Caco-2 (cell line): ENCODE data around the gene SVOPL. TPM values are rescaled to one million over a fixed set of nuclear protein-coding genes. Genes with fewer than 3 reads are reported as not detected.

Experiments
- BruUV-seq: library from RNA; stranded (reverse); fragments of 400-500 nt; replicated peaks from 2 replicates; lab custom pipeline; 2021; lab: Mats Ljungman, UMichigan
- CTCF ChIA-PET: fragments of 300-600 bp; sonication (Branson Sonifier 250); formaldehyde crosslinking; loops from one replicate; lab custom pipeline; 2022; ENCODE audit warnings: antibody characterized with exemption; lab: Charles Lee
- POLR2A ChIA-PET: fragments of 300-600 bp; sonication (Branson Sonifier 250); formaldehyde crosslinking; loops from one replicate; lab custom pipeline; 2022; ENCODE audit warnings: antibody characterized with exemption; lab: Charles Lee
- DNase-seq, 2 experiments: peaks; one replicate each; pipeline versions ENCODE4 v3.0.0 to v3.0.0-alpha.2; 2020 to 2022
- H3K27me3 ChIP-seq: replicated peaks from 2 replicates; pipeline ENCODE4 v1.6.0; 2011; ENCODE audit warnings: low read length; ENCODE audit not compliant: control insufficient read depth, insufficient read depth
- H3K36me3 ChIP-seq: 2 replicates; pipeline ENCODE4 v1.5.1; 2011; ENCODE audit warnings: low read length; ENCODE audit not compliant: control insufficient read depth, insufficient read depth
- H3K4me1 ChIP-seq: fragments of 250-450 bp; sonication (Bioruptor Pico); 2 replicates; pipeline ENCODE4 v1.5.1; 2020; ENCODE audit warnings: mild to moderate bottlenecking
- H3K4me3 ChIP-seq: 2 replicates; pipeline ENCODE4 v1.5.1; 2011; ENCODE audit warnings: low read depth, mild to moderate bottlenecking, control low read depth, low read length
- H3K9me3 ChIP-seq: fragments of 250-450 bp; sonication (Bioruptor Pico); 2 replicates; pipeline ENCODE4 v1.5.1; 2020; ENCODE audit warnings: mild to moderate bottlenecking, moderate library complexity
- H3K27ac Mint-ChIP-seq: one replicate; pipeline ENCODE4 v1.8.0; 2022; ENCODE audit warnings: mixed read lengths; ENCODE audit not compliant: unreplicated experiment
- H3K27me3 Mint-ChIP-seq: one replicate; pipeline ENCODE4 v1.8.0; 2022; ENCODE audit warnings: mixed read lengths; ENCODE audit not compliant: insufficient read depth, unreplicated experiment
- H3K36me3 Mint-ChIP-seq: one replicate; pipeline ENCODE4 v1.8.0; 2022; ENCODE audit warnings: mild to moderate bottlenecking, mixed read lengths; ENCODE audit not compliant: insufficient read depth, unreplicated experiment
- H3K4me1 Mint-ChIP-seq: one replicate; pipeline ENCODE4 v1.8.0; 2022; ENCODE audit warnings: low read depth, mixed read lengths; ENCODE audit not compliant: unreplicated experiment
- H3K4me3 Mint-ChIP-seq: one replicate; pipeline ENCODE4 v1.8.0; 2022; ENCODE audit warnings: mild to moderate bottlenecking, moderate library complexity, mixed read lengths; ENCODE audit not compliant: unreplicated experiment
- H3K9me3 Mint-ChIP-seq: one replicate; pipeline ENCODE4 v1.8.0; 2022; ENCODE audit warnings: mixed read lengths; ENCODE audit not compliant: unreplicated experiment
- CTCF ChIP-seq, 2 experiments: fragments of 200-600 bp in 1 of 2; IDR thresholded peaks; 1 replicate in 1 of 2; 2 replicates in 1 of 2; pipeline versions ENCODE4 v1.5.1 to v1.8.0; 2011 to 2022; ENCODE audit warnings: antibody characterized with exemption in 1 of 2, control low read depth in 1 of 2, inconsistent platforms in 1 of 2, low read depth in 1 of 2, low read length in 1 of 2, mild to moderate bottlenecking in 1 of 2, moderate library complexity in 1 of 2; ENCODE audit not compliant: insufficient read depth in 1 of 2, severe bottlenecking in 1 of 2, unreplicated experiment in 1 of 2
- intact Hi-C: fragments of 100-400 bp; cut with micrococcal nuclease; formaldehyde crosslinking; loops from one replicate; pipeline ENCODE4 v1.10.0; 2022; ENCODE audit not compliant: unreplicated experiment
- total RNA-seq: library from RNA; stranded (reverse); gene quantifications from 2 replicates; pipeline ENCODE4 v1.2.3, GENCODE V29; 2022

The SVOPL gene
- total RNA-seq, 1 experiment from 2014 or later = 0.27 TPM

- Histone ChIP-seq H3K4me1 (no peaks in the 10 kb centered on the region), H3K27me3 (no peaks in the 10 kb centered on the region), H3K4me3 (no peak overlapping the region), H3K36me3 (no peaks in the 10 kb centered on the region), H3K9me3 (no peaks in the 10 kb centered on the region)
- no TSS peak for BruUV-seq
- Mint-ChIP-seq H3K9me3 (no peaks in the 10 kb centered on the region), H3K4me1 (no peaks in the 10 kb centered on the region), H3K36me3 (peaks cover 2% of the 10 kb centered on the region), H3K27ac (no peak overlapping the region), H3K4me3 (no peak overlapping the region), H3K27me3 (no peaks in the 10 kb centered on the region)
- intact Hi-C loops = no loop called here
- CTCF ChIA-PET = no interaction called here
- no peak for TF ChIP-seq CTCF (IDR thresholded peaks at IDR 0.05; ENCODE audit: insufficient read depth in 1 of 2, low read depth in 1 of 2, low read length in 1 of 2, severe bottlenecking in 1 of 2, unreplicated experiment in 1 of 2)
- DNase-seq = no peak
- POLR2A ChIA-PET = no interaction called here
These were observed 11.5 kb upstream of the SVOPL start for GRCh38 chr7:138712652-138713051.

GRCh38 chr7:138710536-138711385, 9.6 kb upstream of the SVOPL start:
- no peaks in the 10 kb centered on the region for H3K4me1 Mint-ChIP-seq
- Histone ChIP-seq H3K36me3 (no peaks in the 10 kb centered on the region), H3K27me3 (no peaks in the 10 kb centered on the region), H3K4me3 (no peak overlapping the region), H3K9me3 (no peaks in the 10 kb centered on the region), H3K4me1 (no peaks in the 10 kb centered on the region)
- H3K9me3 Mint-ChIP-seq = no peaks in the 10 kb centered on the region
- H3K36me3 Mint-ChIP-seq = no peaks in the 10 kb centered on the region
- POLR2A ChIA-PET = no interaction called here
- CTCF ChIA-PET = no interaction called here
- no peak for DNase-seq
- H3K27me3 Mint-ChIP-seq = no peaks in the 10 kb centered on the region
- no peak for TF ChIP-seq CTCF (IDR thresholded peaks at IDR 0.05; ENCODE audit: insufficient read depth in 1 of 2, low read depth in 1 of 2, low read length in 1 of 2, severe bottlenecking in 1 of 2, unreplicated experiment in 1 of 2)
- H3K27ac Mint-ChIP-seq = no peak overlapping the region
- BruUV-seq = no TSS peak
- intact Hi-C loops = no loop called here
- H3K4me3 Mint-ChIP-seq = no peak overlapping the region

GRCh38 chr7:138705167-138705566, 4.0 kb upstream of the SVOPL start:
- no peak overlapping the region for H3K4me3 Mint-ChIP-seq
- Histone ChIP-seq H3K9me3 (no peaks in the 10 kb centered on the region), H3K4me1 (no peaks in the 10 kb centered on the region), H3K4me3 (no peak overlapping the region), H3K36me3 (no peaks in the 10 kb centered on the region), H3K27me3 (no peaks in the 10 kb centered on the region)
- ChIA-PET CTCF (interaction anchor here (0.7 kb wide), 1 partner anchor 351 kb away, joined by 3 read pairs; no protein-coding TSS in a partner anchor), POLR2A (no interaction called here)
- H3K36me3 Mint-ChIP-seq = no peaks in the 10 kb centered on the region
- H3K27me3 Mint-ChIP-seq = no peaks in the 10 kb centered on the region
- intact Hi-C loops = no loop called here
- H3K27ac Mint-ChIP-seq = no peak overlapping the region
- H3K4me1 Mint-ChIP-seq = no peaks in the 10 kb centered on the region
- no peak for DNase-seq
- TF ChIP-seq CTCF (IDR thresholded peaks at IDR 0.05; ENCODE audit: insufficient read depth in 1 of 2, low read depth in 1 of 2, low read length in 1 of 2, severe bottlenecking in 1 of 2, unreplicated experiment in 1 of 2) = no peak
- no peaks in the 10 kb centered on the region for H3K9me3 Mint-ChIP-seq
- BruUV-seq = no TSS peak
